Esophagus mucosa (tissue), 1 donor: ENCODE measurements around the gene PI4K2A. TPM values are rescaled to one million over a fixed set of nuclear protein-coding genes. Genes with fewer than 3 reads are reported as not detected.
"Not testable (repeated sequence)": the region's sequence is repeated elsewhere in the genome, so short reads cannot be mapped to it uniquely, and the experiment has no call there.

Source experiments
- ATAC-seq: fragments of 200-7000 bp; cut with Tn5 transposase; one replicate; pipeline ENCODE4 v1.9.1; 2020
- total RNA-seq: library from RNA; stranded (reverse); gene quantifications from one replicate; pipeline ENCODE4 v1.2.4, GENCODE V29; 2023
- donor health status: DM: yes; HTN: yes; CAD: no.

PI4K2A gene
- total RNA-seq, 1 donor from 2014 or later: 13.0 TPM

DNA sequence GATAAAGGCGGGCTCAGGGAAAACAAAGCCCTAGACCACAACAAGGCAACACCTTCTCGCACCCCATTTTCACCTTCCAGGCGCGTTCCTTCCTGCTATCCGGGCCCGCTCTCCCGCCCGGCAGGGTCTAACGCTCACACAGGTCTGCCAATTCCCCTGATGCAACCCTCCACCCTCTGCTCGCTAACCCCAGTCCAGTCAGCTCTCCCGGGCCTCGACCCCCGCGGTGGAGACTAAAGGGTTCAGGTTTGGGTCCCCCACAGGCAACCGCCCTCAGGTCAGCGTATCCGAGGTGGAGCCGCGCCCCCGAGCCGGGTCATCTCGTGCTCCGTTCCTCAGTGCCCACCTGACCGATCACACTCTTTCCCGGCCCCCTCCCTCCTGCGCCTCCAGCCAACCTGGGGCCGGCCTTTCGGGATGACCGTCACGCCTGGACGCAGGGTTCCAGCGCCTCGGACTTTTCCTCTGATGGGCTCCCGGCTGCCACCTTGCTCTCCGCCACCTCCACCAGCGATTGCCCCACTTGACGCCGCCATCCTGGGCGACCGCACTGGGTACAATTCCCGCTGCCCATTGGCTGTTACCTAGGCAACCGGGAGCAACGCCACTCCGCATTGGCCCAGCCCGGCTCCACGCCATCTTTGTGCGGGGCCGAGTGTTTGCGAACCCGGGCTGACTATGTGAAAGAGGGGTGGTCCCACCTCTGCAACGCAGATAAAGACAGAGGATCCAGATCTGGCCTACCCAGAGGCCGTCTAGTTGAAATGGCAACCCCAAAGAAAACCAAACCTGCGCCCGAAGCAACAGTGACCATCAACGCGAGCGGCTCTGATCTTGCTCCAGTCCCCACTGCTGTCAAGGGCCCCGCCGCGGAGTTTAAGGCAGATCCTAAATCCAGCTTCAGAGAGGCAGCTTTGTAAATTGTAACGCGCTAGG is 7.3 kb upstream of the PI4K2A start, which contains the start of gene MORN4:
Gene MORN4, minus strand, starts transcription at position 552 of the 936 bp plus-strand sequence. CDS start 13,847 bp downstream, outside the sequence.
- ATAC-seq: peak; percentile 99

DNA sequence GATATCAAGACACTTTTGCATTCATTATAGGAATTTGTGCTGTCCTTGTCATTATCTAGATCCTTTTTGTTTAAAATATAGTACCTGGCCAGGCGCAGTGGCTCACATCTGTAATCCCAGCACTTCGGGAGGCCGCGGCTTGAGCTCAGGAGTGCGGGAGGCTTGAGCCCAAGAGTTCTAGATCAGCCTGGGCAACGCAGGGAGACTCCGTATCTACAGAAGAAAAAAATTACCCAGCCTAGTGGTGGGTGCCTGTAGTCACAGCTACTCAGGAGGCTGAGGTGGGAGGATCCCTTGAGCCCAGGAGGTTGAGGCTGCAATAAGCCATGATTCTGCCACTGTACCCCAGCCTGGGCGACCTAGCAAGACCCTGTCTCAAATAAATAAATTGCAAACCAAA is 6.5 kb upstream of the PI4K2A start:
- peak; percentile 22 for ATAC-seq

DNA sequence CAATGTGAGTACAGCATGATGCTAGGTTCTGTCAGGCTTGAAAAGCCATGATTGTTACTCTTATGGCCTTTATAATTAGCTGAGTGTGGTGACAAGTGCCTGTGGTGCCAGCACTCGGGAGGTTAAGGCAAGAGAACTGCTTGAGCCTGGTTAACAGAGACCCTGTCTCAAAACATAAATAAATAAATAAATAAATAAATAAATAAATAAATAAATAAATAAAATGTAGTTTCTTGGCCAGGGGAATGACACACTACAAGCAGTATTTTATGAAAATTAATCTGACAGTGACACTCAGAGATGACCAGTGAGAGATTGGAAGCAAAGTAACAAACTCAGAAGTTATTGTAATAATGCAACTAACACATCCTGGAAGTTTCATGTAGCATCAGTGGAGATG is 4.9 kb upstream of the PI4K2A start:
- ATAC-seq: no peak

DNA sequence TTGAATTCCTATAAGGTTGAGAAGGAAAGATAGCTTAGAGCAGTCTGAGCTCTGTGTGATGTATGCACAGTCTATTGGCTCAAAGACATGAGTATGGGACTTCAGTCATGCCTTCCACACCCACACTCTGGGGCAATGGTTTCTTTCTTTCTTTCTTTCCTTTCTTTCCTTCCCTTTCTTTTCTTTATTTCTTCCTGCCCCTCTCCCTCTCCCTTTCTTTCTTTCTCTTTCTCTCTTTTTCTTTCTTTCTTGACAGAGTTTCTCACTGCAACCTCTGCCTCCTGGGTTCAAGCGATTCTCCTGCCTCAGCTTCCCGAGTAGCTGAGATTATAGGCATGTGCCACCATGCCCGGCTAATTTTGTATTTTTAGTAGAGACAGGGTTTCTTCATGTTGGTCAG is 1.4 kb upstream of the PI4K2A start:
- ATAC-seq: not testable (repeated sequence)

DNA sequence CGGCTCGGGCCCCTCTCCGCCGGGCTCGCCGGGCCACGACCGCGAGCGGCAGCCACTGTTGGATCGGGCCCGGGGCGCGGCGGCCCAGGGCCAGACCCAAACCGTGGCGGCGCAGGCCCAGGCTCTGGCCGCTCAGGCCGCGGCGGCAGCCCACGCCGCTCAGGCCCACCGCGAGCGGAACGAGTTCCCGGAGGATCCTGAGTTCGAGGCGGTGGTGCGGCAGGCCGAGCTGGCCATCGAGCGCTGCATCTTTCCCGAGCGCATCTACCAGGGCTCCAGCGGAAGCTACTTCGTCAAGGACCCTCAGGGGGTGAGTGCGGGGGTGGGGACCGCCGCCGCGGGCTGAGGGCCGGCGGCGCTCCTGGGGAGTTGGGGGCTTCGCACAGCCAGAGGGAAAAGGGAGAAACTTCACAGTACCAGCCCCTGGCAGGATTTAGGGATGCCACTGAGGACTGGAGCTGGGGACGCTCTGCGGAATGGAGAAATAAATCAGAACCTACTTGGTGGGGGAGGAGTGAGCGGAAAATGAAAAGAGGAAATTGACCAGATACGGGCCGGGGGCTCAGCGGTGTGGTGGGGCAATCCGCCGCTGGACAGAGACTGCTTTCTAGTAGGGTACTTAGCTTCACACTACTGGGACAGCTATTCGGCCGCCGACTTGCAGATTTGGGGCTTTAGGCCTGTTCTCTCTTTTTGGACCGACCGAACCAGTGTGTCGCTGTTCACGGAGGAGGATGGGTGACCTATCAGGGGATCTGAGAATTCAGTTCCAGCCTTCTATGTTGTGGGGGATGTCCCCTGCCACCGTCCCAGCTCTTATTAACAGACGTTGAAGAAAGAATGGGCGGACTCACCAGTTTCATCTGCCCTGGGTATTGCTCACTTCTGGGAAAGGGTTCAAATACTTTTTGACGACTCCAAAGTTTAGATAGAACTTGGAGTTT is 669 bp downstream of the PI4K2A start:
- ATAC-seq: peak; percentile 47

DNA sequence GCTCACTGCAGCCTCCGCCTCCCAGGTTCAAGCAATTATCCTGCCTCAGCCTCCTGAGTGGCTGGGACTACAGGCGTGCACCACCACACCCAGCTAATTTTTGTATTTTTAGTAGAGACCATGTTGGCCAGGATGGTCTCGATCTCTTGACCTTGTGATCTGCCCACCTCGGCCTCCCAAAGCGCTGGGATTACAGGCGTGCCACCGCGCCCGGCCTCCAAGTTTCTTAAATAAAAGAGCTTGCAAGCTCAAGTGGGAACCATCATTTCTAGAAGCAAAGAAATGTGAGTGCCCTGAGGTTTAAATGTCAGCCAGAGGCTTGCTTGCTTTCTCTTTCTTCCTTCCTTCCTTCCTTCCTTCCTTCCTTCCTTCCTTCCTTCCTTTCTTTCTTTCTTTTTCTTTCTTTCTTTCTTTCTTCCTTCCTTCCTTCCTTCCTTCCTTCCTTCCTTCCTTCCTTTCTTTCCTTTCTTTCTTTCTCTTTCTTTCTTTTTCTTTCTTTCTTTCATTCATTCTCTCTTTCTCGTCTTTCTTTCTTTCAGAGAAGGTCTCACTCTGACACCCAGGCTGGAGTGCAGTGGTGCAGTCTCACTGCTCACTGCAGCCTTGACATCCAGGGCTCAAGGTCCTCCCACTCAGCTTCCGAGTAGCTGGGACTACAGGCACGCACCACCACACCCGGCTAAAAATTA is 2.1 kb downstream of the PI4K2A start:
- not testable (repeated sequence) for ATAC-seq

DNA sequence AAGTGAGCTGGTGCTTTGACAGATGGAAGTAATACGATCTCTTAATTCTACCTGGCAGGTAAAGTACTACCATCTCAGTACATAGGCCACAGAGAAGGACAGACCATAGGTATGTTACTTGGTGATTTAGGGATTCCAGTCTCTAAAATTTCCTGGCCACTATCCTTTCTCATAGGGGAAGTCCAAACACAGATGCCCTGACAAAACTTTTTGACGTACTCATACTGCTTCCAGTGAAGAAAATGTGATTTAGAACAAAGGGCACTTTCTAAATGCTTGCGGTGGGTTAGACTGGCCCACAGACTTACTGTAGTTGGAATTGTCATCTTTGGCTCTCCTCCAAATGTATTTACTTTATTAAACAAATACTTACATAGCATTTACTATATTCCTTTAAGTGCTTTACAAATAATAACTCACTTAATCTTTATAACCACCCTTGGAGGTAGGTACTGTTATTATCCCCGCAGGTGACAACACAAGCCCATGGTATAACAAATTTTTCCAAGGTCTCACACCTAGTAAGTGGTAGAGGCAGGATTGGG is 3.0 kb downstream of the PI4K2A start:
- ATAC-seq: no peak

DNA sequence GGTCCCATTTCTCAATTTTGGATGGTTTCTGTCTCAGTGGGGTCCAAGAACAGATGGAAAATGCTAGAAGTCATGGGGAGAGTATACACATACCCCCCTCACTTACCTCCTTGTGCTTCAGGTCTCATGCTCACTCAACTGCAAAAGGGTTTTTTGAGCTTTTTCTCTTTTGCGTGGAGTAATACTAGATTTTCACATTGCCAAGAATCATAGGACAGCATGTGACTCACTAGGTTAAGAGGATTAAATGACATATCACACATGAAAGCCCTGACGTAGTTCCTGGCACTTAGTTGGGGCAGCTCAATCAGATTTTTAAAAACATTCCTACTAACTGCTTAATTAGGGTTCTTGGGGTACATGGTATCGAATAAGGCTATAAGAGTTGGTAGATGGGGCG is 4.5 kb downstream of the PI4K2A start:
- no peak for ATAC-seq

DNA sequence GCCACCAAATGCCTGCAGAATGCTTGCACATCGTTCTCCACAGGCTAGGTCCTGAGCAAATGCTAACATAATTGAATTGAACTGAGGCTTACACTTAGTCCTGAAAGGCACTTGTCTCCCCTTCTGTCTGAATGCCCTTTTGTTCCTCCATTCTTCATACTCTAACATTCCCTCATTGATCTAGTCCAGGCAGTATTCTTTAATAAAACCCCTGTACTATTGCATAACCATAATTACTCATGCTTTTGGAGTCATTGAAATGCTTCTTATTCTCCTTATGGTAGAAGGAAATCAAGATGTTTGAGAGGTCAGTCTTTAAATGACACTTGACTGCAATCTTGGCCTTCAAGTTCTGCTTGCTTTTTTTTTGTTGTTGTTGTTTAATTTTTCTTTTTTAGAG is 7.1 kb downstream of the PI4K2A start:
- ATAC-seq: peak; percentile 30

DNA sequence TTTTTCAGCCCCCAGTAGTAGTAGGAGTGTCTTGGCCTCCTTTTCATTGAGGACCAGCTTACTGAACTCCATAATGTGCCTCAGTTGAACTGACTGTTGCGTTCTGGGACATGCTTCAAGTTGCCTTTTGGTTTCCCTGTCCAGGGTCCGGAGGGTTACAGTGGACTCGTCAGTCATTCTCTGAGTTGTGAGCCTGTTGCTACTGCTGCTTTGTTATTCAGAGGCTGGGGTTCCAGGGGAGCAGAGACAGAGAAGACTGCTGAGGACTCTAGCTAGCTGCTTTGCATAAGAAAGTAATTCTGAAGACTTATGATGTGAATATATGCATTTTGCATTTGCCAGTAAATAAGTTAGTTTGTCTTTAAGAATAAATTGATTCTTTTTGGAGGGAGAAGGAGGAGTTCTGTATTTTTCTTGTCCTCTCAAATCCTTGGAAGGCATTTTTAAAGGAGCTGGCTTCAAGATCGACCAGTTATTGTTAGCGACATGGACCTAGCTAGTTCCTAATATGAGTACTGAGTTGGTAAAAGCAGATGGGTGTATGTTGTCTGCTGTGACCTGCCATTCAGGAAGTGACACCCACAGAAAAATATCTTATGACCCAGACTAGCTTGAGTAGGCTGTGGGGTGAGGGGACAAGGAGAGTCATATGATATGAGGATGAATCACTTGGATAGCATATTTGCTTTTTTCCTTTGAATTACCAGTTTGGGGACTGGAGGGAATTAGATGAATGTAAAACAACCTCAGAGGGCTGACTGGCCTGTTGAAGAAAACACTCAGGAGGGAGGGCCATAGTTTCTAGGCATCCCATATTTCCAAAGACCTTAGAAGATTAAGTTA is 8.3 kb downstream of the PI4K2A start:
- peak; percentile 84 for ATAC-seq

DNA sequence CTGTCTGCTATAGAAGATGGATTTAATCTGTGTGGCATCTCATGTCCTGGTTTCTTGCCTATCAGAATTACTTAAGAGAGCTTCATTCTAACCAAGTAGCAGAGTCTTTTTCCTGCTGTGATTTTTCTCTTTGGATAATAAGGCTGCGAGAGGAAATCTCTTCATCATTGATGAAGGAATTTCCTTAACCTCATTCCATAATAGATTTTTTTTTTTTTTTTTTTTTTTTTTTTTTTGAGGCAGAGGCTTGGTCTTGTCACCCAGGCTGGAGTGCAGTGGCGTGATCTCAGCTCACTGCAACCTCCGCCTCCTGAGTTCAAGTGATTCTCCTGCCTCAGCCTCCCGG is 8.9 kb downstream of the PI4K2A start:
- ATAC-seq: not testable (repeated sequence)

DNA sequence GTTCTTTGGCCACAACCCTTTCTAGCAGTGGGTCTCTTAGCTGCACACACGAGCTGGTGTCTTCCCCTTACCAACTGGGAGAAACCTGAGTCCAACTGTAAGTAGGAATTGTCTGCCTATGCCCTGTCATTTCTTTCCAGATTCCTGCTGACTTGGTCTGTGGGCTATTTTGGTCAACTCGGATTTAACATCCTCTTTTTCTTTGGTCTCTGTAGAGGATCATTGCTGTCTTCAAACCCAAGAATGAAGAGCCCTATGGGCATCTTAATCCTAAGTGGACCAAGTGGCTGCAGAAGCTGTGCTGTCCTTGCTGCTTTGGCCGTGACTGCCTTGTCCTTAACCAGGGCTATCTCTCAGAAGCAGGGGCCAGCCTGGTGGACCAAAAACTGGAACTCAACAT is 10.3 kb downstream of the PI4K2A start:
- ATAC-seq: no peak

DNA sequence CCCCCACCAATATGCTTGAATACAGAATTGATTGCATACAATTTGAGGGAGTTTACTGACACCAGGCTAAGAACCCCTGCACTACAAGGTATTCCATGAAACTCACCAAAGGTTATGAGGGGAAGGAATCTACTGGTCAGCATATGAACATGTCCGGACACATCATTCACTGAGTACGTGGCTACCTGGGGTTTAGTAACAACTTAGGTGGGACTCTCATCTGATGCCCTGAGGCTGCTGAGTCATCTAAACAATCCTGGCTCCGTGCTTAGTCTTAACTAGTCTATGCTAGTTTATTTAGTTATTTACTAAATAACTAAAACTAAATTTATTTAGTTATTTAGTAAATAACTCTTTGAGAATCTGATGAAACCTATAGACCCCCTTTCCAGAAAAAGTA is 11.3 kb downstream of the PI4K2A start:
- peak; percentile 83 for ATAC-seq

DNA sequence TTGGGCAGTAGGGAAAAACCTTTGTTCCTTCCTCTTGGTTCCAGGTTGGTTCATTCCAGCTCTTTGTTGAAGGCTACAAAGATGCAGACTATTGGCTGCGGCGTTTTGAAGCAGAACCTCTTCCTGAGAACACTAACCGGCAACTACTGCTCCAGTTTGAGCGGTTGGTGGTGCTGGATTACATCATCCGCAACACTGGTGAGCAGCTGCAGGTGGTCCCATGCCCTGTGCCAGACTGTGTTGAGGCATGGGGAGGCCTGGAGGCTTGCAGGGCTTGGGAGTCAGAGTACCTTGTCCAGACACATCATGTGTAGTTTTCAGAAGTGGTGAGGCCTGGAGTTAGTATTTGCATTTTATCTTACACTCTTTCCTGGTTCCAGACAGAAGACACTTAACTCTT is 16.3 kb downstream of the PI4K2A start:
- ATAC-seq: no peak

DNA sequence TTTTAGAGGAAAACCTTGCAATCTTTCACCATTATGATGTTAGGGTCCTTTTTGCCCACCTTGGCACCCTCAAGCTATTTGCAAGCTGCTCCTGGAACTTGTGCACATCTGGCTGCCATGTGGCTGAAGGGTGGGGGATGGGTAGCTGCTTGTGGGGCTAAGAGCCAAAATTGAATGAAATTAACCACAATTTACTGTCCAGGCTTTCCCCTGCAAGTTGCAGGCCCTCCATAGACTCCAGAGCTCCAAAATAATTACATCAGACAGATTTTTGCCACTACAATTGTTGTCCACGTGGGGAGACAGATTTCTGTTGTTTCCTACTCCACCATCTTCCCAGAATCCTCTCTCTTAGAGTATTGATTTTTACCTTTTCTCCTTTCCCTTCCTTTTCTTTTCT is 19.1 kb downstream of the PI4K2A start:
- ATAC-seq: no peak

DNA sequence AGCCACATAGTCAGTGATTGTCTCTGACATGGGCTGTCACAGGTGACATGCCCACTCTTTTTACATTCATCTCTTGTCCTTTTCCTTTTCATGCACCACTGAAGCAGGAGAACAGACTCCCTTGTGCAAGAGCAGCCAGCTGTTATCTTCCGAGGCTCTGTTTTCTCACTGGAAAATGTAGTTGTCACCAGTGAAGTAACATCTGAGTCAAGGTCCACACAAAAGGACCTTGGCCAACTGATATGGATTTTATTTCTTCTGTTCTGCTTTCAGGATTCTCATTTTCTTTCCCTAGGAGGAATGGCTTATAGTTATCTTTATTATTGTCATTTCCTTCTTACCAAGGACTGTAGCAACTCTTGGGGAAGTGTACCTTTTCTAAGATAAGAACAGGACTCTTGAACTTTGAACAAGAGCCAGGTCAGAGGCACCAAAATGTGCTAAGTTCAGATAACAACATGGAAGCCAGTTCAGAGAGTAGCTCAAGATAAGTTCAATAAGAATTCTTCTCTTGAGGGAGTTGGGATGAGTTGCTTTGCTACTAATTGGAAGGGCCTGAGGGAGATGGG is 23.9 kb downstream of the PI4K2A start:
- no peak for ATAC-seq

DNA sequence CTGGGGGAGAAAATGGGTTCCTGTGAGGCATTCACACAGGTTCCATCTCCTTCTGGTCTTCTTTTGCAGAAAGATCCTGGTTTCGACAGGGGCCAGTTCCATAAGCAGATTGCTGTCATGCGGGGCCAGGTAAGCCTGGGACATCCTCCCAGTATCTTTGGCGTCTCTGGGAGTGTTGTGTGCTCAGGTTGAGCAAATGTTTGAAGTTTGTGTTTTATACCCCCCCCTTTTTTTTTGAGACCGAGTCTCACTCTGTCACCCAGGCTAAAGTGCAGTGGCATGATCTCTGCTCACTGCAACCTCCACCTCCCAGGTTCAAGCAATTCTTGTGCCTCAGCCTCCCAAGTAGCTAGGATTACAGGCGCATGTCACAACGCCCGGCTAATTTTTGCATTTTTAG is 26.5 kb downstream of the PI4K2A start:
- ATAC-seq: no peak

DNA sequence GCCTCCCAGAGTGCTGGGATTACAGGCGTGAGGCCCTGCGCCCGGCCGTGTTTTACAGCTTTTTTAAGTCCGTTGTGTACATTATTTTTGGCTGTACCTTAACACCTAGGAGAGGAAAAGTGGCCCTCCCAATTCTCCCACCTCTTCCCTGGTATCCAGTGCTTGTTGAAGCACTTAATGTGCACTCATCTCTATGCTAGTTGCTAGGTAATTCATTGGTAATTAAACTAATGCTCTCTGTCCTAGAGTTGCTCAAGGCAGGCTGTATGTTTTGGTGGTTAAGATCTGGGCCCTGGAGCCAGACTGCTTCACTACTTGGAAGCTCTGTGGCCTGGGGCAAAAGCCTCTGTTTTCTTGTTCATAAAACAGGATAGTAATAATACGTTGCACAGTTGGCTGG is 27.0 kb downstream of the PI4K2A start:
- ATAC-seq: no peak

DNA sequence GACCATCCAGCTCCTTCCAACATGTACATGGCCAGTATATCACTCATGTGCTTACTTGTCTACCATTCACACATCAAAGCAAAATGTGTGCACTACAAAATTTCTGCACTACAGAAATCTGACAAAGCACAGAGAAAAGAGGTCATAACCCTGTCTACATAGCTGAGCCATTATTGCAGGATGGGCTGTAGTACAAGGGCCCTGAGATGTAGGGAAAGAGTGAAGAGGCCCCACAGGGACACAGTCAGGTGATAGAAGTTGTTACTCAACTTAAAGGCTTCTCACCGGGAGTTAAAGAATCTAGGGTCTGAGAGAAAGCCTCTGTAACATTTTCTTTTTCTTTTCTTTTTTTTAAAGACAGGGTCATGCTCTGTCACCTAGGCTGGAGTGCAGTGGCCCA is 29.1 kb downstream of the PI4K2A start:
- no peak for ATAC-seq

DNA sequence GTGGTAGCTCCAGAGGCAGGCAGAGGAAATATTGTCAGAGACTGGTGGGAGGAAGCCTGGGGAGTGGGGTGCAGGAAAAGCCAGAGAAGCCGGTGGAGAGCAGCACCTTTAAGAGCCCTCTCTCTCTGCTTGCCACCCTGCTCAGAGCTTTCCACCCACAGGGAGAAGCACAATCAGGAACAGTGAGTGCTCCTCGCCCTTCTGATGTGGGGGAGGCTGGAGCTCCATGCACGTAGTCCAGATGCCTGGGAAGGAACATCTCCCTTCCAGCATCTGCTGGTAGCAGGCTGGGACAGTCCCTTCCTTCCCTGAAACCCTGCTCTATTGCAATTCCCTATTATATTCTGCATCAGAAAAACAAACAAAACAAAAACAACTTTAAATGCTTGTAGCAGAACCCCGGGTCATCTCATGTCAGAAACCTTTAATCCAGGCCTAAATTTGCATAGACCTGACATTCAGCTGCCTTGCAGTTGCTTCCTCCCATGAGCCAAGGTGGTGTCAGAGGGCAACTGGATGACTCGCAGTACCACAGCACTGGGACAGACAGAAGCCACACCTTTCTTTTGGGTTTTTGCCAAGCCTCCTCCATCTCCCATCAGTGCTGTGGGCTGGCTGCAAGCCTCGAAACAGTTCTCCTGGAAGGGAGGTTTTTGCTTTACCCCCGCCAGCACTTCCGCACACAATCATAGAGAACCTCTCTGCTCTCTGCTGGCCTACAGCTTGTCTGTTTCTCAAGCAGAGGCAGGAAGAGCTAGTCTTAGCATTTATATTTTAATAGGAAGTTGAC is 33.5 kb downstream of the PI4K2A start:
- ATAC-seq: peak; percentile 33
